HL-60/S4 treated with retinoic acid at 250 ng/mL for 4 days and 3 days (cell line): ENCODE results near the gene ABCC2.
"Not testable (repeated sequence)": the region's sequence is repeated elsewhere in the genome, so short reads cannot be mapped to it uniquely, and the experiment has no call there.

Experiments
- in situ Hi-C: fragments of 300-500 bp; cut with MboI; formaldehyde crosslinking; loops from 2 replicates; pipeline ENCODE4 v1.7.0; 2022; ENCODE audit warnings: low sequenced_read_pairs

ABCC2 gene

GRCh38 chr10:99850767-99851340 lies 68.4 kb downstream of the ABCC2 start:
- in situ Hi-C loops: no loop called here

GRCh38 chr10:99851825-99852224 lies 69.4 kb downstream of the ABCC2 start:
- in situ Hi-C loops: no loop called here

- in situ Hi-C loops: no loop called here
Observed at GRCh38 chr10:99852481-99853213, 70.2 kb downstream of the ABCC2 start.

- in situ Hi-C loops: no loop called here
Observed at GRCh38 chr10:99853655-99854054, 71.2 kb downstream of the ABCC2 start.

- in situ Hi-C loops: no loop called here
Observed at GRCh38 chr10:99854860-99855259, 72.4 kb downstream of the ABCC2 start.

GRCh38 chr10:99855479-99856071 lies 73.1 kb downstream of the ABCC2 start:
- in situ Hi-C loops: no loop called here

GRCh38 chr10:99858849-99859248 lies 76.4 kb downstream of the ABCC2 start:
- in situ Hi-C loops: no loop called here

- in situ Hi-C loops: no loop called here
Observed at GRCh38 chr10:99859585-99859984, 77.1 kb downstream of the ABCC2 start.

GRCh38 chr10:99860466-99860865 lies 78.0 kb downstream of the ABCC2 start:
- in situ Hi-C loops: no loop called here

- in situ Hi-C loops: not testable (repeated sequence)
Observed at GRCh38 chr10:99863535-99864240, 81.2 kb downstream of the ABCC2 start.

- in situ Hi-C loops: not testable (repeated sequence)
Observed at GRCh38 chr10:99867250-99867649, 84.8 kb downstream of the ABCC2 start.

GRCh38 chr10:99869581-99870122 lies 87.2 kb downstream of the ABCC2 start:
- in situ Hi-C loops: no loop called here

- in situ Hi-C loops: no loop called here
Observed at GRCh38 chr10:99870123-99870730, 87.8 kb downstream of the ABCC2 start.

- in situ Hi-C loops: no loop called here
Observed at GRCh38 chr10:99872367-99873162, 90.1 kb downstream of the ABCC2 start.

- in situ Hi-C loops: no loop called here
Observed at GRCh38 chr10:99873846-99874245, 91.4 kb downstream of the ABCC2 start.

GRCh38 chr10:99874341-99875085 lies 92.1 kb downstream of the ABCC2 start:
- in situ Hi-C loops: no loop called here

GRCh38 chr10:99875473-99875872 lies 93.0 kb downstream of the ABCC2 start:
- in situ Hi-C loops: no loop called here

- in situ Hi-C loops: no loop called here
Observed at GRCh38 chr10:99880080-99880835, 97.8 kb downstream of the ABCC2 start.

- in situ Hi-C loops: no loop called here
Observed at GRCh38 chr10:99881371-99881770, 98.9 kb downstream of the ABCC2 start.
